Stomach (tissue), 4 donors: ENCODE data around the gene ANTXR1.

ENCODE experiments used
- CTCF ChIP-seq, 7 experiments: fragments of 450-650 bp in 4 of 7; fragments of 200-600 bp in 3 of 7; sonication (generic) in 3 of 7; IDR thresholded peaks; one replicate each; pipeline ENCODE4 v1.5.1; 2016 to 2019; ENCODE audit warnings: antibody characterized with exemption in 7 of 7, control low read depth in 2 of 7, mild to moderate bottlenecking in 1 of 7
- POLR2A ChIP-seq, 4 donors: fragments of 450-650 bp; IDR thresholded peaks; one replicate each; pipeline ENCODE4 v1.6.1; 2016; ENCODE audit warnings: antibody characterized with exemption in 4 of 4, control low read depth in 2 of 4, mild to moderate bottlenecking in 1 of 4, moderate library complexity in 1 of 4
- POLR2AphosphoS5 ChIP-seq, 3 donors: sonication (generic); formaldehyde crosslinking; IDR thresholded peaks; one replicate each; pipeline ENCODE4 v1.6.1; 2016; ENCODE audit warnings: antibody characterized with exemption in 3 of 3

GRCh38 chr2:69089266-69089665 lies 76.3 kb downstream of the ANTXR1 start:
- TF ChIP-seq CTCF (IDR thresholded peaks at IDR 0.05) (no peak), POLR2A (IDR thresholded peaks at IDR 0.05) (no peak), POLR2AphosphoS5 (IDR thresholded peaks at IDR 0.05) (peak in 1 of 3 donors; percentile 7)
